Suppressor macrophage (primary cell): Measurements from ENCODE around the gene SEC61G.

Source experiments
- DNase-seq, 4 experiments: peaks; one replicate each; pipeline ENCODE4 v3.0.0-alpha.2; 2020 to 2022

SEC61G gene

DNA sequence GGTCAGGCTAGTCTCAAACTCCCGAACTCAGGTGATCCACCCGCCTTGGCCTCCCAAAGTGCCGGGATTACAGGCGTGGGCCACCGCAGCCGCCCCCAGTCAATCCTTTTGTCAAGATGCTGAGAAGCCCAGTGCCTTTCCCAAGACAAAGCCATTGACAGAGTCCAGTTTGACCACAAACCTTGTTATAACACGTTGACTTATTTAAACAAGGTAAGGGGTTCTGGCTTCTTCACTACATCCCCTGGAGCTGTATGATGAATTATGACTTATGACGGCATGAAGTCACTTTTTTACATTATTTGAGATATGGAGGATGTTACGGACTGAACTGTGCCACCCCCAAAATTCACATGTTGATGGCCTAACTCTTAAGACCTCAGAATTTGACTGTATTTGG, 5.8 kb upstream of the SEC61G start:
- no peak for DNase-seq

DNA sequence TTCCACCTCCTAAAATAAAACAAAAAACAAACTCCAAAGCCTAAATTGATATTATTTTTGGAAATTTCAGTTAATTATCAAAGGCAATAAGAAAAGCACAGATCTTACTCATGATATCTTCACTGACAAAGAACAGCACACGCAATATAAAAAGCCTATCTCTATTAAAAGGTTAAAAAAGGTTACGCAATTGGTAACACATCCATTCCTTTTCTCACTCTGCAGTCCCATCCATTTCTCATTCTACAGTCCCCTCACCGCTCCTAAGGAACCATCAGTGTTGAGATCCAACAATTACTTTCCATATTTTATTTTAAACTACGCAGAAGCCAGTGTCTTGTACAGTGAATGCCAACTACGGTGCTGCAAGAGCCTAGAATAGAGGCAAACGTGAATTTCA, 1.3 kb downstream of the SEC61G start:
- DNase-seq = no peak

DNA sequence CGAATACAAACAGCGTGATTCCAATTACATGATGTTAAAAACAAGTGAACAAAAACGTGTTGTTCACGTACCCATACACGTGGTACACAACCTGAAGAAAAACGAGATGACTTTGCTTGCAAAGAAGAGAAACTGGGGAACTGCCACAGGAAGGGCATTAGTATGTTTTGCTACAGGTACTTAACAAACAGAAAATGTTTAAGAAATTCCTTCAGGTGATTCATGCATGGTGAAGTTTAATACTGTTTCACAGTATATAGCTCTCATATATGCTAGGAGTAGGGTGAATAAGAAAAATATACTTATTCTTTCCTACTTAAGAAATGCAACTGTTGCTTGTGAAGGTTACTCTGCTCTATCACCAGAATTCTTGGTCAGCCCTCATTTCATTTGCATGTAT, 9.8 kb downstream of the SEC61G start:
- DNase-seq = no peak

DNA sequence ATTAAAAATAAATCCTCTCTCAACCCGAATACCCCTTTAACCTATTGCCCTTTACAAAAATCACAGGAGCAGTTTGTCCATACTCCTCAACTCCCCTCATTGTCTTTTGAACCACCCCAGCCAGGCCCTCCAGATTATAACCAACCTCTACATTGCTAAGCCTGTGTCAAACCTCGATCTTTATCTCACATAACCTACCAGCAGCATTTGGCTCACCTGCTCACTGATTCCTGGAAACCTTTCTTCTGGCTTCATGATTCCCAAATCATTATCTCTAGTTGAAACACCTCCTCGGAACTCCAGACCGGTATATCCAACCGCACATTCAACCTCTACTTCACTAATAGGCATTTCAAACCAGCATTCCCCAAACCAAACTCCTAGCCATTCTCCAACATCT, 11.8 kb downstream of the SEC61G start:
- no peak for DNase-seq

DNA sequence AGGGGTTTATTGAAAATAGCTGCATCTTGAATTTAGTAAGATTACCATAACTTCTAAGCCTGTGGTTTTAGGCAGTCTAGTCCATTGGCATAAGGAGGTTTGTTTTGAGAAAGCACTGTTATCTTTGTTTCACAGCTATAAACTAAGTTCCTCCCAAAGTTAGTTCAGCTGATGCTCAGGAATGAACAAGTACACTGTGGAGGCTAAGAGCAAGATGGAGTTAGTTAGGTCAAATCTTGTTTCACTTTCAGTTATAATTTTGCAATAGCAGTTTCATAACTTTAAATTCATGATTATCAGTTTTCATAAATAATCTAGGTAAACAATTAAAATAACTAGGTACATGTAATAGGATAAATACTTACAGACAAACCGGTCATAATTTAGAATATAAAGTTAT, 15.4 kb downstream of the SEC61G start:
- no peak for DNase-seq

DNA sequence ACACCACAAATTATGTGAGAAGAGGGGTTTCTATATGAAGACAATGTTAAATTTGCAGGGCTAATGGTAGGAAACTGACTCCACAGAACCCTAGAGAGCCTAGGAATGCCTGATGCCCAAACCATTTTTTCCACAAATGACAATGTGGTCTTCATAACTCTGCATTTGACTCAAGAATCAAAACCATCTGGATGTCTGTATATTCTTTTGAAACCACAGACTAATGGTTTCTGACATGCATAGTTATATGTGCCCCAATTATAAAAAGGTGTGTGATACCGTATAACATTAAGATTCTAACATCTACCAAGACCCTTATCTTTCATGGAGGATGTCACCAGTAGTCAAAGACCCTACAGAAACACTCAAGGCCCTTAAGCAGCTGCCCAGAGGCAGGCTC, 20.3 kb downstream of the SEC61G start:
- DNase-seq = no peak

DNA sequence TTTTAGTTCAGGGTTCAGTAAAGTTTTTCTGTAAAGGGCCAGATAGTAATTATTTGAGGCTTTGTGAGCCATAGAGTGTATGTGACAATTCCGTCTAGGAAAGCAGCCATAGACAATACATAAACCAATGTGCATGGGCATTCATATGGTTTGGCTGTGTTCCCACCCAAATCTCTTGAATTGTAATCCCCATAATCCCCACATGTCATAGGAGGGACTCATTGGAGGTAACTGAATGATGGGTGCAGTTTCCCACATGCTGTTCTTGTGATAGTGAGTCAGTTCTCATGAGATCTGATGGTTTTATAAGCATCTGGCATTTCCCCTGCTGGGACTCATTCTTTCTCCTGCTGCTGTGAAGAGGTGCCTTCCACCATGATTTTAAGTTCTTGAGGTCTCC, 29.9 kb downstream of the SEC61G start:
- no peak for DNase-seq

DNA sequence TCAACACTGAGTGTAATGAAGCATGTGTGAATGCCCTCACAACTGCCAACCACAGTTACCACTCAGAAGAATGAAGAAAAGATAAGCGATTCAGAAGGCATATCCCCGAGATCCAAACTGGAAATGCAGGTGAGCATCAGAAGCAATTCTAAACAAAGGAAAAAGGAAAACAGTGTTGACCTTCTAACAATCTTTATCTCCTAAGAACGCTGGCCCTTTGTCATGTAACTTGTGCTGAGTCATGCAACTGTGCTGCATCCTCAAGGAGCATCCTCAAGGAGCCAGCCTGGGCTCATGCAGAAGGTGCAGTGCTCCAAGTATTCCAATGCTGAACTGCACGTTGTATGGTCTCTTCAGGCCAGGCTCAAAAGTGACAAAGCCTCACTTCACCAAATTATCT, 30.6 kb downstream of the SEC61G start:
- no peak for DNase-seq

DNA sequence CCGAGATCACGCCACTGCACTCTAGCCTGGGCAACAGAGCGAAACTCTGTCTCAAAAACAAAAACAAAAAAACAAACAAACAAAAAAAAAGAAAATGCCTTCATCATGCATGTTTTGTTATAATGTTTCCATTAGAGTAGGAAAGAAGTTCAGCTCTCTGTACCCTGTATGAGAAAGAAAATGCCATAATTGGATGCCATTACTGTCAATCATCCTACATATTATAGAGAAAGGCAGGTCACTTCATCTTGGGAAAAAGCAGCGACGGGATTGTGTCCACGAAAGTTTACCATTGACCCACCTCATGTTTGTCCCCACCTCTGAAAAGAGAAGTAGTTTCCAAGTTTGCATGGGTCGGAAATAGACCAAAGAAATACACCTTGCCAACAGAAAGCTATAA, 33.8 kb downstream of the SEC61G start:
- no peak for DNase-seq

DNA sequence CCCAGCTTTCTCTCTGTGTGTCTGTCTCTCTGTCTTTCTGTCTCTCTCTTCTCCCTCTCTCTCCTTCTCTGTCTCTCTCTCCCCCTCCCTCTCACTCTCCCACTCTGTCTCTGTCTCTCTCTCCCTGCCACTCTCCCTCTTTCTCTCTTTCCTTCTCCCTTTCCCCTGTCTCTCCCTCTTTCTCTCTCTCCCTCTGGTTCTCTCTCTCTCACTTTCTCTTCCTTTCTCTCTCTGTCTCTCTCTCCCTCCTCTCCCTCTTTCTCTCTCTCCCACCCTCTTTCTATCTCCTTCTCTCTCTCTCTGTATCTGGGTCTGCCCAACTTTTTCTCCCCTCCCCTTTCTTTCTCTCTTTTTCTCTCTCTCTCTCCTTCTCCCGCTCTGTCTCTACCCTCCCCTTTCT, 36.5 kb downstream of the SEC61G start:
- no peak for DNase-seq

DNA sequence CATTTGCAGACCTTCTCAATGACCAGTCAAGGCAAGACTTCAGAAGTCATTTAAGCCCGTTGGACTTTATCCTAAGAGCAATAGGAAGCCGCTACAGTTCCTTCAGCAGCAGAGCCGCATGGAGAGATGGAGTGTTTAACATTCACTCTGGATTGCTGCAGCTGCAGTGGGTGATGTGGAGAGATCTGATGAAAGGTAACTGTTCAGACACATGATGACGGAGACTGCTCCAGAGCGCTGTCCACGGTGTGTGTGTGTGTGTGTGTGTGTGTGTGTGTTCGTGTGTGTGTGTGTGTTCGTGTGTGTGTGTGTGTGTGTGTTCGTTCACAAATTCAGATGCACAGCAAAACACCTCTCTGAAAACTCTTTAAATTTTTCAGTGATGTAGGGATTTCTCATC, 37.0 kb downstream of the SEC61G start:
- no peak for DNase-seq

DNA sequence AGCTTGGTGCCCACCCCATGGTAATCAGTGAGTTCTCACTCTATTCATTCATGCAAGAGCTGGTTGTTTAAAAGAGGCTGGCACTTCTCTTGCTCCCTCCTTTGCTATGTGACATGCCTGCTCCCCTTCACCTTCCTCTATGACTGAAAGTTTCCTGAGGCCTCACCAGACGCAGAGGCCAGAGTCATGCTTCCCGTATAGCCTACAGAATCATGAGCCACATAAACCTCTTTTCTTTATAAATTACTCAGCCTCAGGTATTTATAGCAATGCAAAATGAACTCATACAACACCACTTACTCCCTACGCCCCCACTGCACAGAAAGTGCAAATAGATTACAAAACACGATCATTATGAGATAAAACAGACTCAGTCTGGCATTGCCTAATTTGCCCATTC, 39.0 kb downstream of the SEC61G start:
- no peak for DNase-seq

DNA sequence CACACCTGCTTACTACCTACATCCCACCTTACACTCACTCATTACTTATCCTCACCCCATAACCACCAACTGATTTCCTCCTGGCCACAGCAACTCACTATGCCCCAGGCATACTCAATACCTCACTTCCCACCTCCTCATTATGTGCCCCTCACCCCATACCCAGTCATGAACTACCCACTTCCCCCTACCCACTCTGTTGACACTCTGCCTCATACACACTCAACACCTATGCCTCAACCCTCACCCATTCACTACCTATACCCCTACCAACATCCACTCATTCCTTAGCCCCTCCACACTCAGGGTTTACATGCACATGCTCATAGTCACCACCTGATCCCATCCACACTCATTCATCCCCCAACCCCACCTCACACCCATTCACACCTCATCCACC, 39.6 kb downstream of the SEC61G start:
- no peak for DNase-seq

DNA sequence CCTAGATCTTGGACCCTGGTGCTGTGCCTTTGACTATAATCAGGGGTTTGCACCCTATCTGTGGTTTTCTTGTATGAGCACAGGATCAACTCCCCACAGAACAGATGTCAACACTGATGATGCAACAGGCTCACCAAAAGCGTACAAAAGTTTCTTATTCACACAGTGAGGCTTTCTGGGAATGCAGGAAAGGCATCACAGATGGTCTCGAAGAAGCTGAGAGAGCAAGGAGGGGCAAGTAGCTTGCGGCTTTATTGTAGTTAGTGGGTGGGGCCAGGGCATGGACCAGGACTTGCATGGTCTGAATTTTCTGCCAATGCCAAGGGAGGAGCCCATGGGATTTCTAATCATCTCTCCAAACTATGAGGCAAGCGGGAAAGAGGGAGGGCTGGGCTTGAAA, 46.2 kb downstream of the SEC61G start:
- no peak for DNase-seq

DNA sequence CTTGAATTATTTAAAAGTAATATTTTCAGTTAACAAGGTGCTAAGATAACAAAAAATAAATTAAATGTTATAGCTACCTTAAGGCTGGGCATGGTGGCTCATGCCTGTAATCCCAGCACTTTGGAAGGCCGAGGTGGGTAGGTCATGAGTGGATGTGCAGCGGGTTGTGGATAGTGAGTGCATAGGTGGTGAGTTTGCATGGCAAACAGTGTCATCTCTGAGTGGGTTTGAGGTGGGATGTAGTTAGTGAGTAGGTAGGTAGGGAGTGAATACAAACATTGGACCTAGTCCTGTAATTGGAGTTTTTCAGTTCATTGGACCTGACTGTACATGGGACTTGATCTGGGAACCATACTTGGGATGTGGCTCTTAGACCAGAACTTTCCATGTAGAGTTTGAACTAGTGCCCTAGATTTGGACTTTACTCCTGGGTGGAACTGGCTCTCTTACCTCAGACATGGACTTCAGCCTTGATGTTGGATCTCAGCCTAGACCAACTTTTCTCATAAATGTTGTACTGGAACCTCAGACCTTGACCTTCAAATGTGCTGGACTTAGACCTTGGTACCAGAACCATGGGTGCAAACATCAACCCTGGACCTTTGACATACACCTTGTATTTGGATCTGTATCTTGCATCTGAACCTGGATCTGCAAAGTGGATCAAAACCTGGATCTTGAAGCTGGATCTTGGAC, 47.0 kb downstream of the SEC61G start:
- no peak for DNase-seq

DNA sequence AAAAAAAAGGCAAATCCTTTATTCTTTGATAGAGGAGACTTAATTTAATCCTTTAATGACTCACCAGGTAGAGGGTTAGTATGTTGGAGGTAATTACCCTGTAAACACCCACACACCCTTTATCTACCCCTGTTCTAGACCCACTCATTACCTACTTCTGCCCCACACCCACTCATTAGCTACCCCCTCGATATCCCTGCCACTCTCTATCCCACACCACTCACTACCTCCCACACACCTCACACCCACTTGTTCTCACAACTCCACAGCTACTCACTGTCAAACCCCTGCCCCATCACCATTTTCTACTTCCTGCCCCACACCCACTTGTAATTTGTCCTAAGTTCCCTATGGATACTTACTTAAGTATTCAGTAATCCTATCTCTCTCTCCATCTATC, 49.7 kb downstream of the SEC61G start:
- no peak for DNase-seq

DNA sequence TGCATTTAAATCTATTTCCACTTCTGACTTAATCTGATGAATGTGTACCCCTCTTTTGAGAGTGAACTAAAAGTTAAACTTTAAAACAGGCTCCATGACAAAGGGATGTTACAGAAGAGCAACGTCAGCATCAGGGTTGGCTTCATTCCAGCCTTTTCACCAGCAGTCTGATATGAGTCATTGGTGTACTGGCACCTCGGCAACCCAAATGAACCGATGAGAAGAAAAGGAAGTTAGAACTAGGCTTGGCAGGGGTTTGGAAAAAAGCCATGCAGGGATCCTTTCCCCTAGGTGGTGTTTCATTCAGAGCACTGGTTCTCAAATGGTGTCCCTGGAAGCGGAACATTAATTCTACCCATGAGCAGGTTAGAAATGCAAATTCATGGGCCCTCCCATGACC, 53.6 kb downstream of the SEC61G start:
- peak in 3 of 4 experiments; percentile 6 to 15 (median 7) for DNase-seq

DNA sequence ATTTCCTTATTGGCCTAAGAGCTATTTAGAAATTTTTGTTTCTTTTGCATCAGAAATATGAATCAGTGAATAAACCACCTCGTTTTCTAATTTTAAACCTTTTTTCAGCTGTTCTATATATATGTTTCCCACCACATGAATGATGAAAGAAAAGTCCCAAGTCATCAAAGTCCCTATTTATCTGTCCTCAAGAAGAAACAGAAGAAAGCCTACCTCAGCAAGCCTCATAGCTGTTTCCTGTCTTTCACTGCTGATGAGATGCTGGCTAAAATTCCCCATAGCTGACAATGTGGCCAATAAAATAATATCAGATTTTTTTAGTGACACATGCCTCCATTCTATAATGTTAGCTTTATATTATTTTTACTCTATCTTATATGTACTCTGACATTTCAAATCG, 54.2 kb downstream of the SEC61G start:
- DNase-seq = no peak
